ENCODE measurements around the gene NNMT.

DNA sequence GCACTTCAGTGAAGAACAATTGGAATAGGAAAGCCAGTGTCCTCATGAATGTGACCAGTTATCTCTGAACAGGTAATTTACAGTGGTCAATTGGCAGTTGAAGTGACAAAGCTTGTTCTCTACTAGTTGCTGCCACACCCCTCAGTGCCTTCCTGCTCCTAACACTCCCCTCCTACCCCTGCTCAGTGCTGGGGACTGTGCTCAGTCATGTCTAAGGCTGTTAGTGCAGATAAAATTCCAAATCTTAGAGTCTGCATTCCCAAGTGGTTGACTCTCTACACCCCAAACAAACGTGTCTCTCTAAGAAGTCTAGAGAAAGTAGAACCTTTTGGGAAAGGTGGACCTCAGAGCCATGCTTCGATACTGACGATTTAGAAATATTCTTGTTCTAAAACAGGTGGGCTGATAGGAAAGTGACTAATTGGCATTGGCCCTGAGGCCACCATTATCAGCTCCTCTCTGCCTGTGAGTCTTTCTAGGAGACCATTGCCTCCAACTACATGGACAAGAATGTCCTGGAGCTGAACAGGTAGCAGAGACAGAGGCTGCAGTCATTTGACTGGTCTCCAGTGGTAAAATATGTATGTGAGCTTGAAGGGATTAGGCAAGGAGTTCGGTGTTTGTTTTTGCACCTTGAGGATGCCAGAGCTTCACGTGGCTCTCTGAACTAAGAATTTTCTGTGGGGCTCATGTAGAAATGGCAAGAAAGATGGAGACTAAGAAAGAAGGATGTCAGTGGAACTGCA is 22.1 kb upstream of the NNMT start:
- TF ChIP-seq EZH2phosphoT487 (IDR thresholded peaks at IDR 0.05; ENCODE audit: low read length) (no peak), EZH2 (optimal IDR thresholded peaks at IDR 0.05; ENCODE audit: low read depth, low read length) (no peak)
- TF ChIP-seq, protein P1, sequence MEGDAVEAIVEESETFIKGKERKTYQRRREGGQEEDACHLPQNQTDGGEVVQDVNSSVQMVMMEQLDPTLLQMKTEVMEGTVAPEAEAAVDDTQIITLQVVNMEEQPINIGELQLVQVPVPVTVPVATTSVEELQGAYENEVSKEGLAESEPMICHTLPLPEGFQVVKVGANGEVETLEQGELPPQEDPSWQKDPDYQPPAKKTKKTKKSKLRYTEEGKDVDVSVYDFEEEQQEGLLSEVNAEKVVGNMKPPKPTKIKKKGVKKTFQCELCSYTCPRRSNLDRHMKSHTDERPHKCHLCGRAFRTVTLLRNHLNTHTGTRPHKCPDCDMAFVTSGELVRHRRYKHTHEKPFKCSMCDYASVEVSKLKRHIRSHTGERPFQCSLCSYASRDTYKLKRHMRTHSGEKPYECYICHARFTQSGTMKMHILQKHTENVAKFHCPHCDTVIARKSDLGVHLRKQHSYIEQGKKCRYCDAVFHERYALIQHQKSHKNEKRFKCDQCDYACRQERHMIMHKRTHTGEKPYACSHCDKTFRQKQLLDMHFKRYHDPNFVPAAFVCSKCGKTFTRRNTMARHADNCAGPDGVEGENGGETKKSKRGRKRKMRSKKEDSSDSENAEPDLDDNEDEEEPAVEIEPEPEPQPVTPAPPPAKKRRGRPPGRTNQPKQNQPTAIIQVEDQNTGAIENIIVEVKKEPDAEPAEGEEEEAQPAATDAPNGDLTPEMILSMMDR (IDR thresholded peaks at IDR 0.05; ENCODE audit: low read length): no peak
